ENCODE results near the gene RBBP5. TPM values are rescaled to one million over a fixed set of nuclear protein-coding genes. Genes with fewer than 3 reads are reported as not detected.

The RBBP5 gene
- total RNA-seq, 1 experiment from 2014 or later: 24.5 TPM

DNA sequence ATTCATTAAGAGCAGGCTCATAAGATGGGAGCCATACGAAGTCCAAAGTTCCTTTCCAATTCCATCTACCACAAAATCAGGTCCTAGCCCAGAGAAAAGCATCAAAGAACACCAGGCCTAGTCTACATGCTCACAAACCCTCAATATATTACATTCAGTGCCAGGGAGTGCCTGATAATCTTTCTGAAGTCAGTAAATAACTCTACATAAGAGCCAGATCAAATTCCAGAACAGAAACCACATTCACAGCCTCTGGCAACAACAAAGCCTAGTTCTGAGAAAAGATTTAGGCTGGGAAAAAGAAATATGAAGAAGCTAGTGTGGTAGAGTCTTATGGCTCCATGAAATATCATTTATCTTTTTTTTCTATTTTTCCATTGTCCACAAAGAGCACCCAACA is 40.5 kb upstream of the RBBP5 start:
- ChIA-PET CTCF (no interaction called here), POLR2A (no interaction called here), RAD21 (ENCODE audit: low non-redundant PET in 1 of 2, low total read pairs in 2 of 2, uncharacterized antibody in 2 of 2, unreplicated experiment in 2 of 2) (no interaction called here)
- Histone ChIP-seq H4K20me1 (ENCODE audit: insufficient read depth) (no peaks in the 10 kb centered on the region), H3K36me3 (ENCODE audit: control insufficient read depth in 1 of 2, insufficient read depth in 2 of 2, low read length in 2 of 2) (peaks cover 7 to 10% of the 10 kb centered on the region in 2 experiments; a peak in 3 of 4 replicates), H3K27me3 (ENCODE audit: insufficient read depth, low read length) (no peaks in the 10 kb centered on the region), H3K9ac (ENCODE audit: low read length) (no peak overlapping the region), H3K4me3 (replicated peaks in 1 of 2; ENCODE audit: low read depth in 1 of 2, low read length in 2 of 2) (no peak overlapping the region), H3K9me3 (ENCODE audit: control insufficient read depth in 1 of 2, insufficient read depth in 1 of 2, low read depth in 1 of 2, low read length in 2 of 2) (no peaks in the 10 kb centered on the region), H3K79me2 (ENCODE audit: insufficient read depth, low read length) (0 out of 2 replicates have a peak, but pooled peaks cover 4% of the 10 kb centered on the region), H2AFZ (ENCODE audit: low read depth, low read length, poor library complexity, severe bottlenecking) (no peak overlapping the region), H3K4me2 (ENCODE audit: low read length) (no peak overlapping the region), H3K4me1 (ENCODE audit: control insufficient read depth in 1 of 2, insufficient read depth in 2 of 2, low read length in 2 of 2) (no peaks in the 10 kb centered on the region), H3K9me2 (ENCODE audit: insufficient read depth) (no peaks in the 10 kb centered on the region), H3K27ac (ENCODE audit: low read depth, low read length) (no peak overlapping the region)
- BruUV-seq (replicated peaks): no TSS peak
- intact Hi-C loops (cut with micrococcal nuclease): no loop called here
- TF ChIP-seq, protein P1, sequence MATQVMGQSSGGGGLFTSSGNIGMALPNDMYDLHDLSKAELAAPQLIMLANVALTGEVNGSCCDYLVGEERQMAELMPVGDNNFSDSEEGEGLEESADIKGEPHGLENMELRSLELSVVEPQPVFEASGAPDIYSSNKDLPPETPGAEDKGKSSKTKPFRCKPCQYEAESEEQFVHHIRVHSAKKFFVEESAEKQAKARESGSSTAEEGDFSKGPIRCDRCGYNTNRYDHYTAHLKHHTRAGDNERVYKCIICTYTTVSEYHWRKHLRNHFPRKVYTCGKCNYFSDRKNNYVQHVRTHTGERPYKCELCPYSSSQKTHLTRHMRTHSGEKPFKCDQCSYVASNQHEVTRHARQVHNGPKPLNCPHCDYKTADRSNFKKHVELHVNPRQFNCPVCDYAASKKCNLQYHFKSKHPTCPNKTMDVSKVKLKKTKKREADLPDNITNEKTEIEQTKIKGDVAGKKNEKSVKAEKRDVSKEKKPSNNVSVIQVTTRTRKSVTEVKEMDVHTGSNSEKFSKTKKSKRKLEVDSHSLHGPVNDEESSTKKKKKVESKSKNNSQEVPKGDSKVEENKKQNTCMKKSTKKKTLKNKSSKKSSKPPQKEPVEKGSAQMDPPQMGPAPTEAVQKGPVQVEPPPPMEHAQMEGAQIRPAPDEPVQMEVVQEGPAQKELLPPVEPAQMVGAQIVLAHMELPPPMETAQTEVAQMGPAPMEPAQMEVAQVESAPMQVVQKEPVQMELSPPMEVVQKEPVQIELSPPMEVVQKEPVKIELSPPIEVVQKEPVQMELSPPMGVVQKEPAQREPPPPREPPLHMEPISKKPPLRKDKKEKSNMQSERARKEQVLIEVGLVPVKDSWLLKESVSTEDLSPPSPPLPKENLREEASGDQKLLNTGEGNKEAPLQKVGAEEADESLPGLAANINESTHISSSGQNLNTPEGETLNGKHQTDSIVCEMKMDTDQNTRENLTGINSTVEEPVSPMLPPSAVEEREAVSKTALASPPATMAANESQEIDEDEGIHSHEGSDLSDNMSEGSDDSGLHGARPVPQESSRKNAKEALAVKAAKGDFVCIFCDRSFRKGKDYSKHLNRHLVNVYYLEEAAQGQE (IDR thresholded peaks at IDR 0.05; ENCODE audit: low read depth): no peak
- no peak for TF ChIP-seq EZH2 (IDR thresholded peaks at IDR 0.05)
- TF ChIP-seq CBX3 (IDR thresholded peaks at IDR 0.05; ENCODE audit: low read depth): no peak
- TF ChIP-seq, protein P2, sequence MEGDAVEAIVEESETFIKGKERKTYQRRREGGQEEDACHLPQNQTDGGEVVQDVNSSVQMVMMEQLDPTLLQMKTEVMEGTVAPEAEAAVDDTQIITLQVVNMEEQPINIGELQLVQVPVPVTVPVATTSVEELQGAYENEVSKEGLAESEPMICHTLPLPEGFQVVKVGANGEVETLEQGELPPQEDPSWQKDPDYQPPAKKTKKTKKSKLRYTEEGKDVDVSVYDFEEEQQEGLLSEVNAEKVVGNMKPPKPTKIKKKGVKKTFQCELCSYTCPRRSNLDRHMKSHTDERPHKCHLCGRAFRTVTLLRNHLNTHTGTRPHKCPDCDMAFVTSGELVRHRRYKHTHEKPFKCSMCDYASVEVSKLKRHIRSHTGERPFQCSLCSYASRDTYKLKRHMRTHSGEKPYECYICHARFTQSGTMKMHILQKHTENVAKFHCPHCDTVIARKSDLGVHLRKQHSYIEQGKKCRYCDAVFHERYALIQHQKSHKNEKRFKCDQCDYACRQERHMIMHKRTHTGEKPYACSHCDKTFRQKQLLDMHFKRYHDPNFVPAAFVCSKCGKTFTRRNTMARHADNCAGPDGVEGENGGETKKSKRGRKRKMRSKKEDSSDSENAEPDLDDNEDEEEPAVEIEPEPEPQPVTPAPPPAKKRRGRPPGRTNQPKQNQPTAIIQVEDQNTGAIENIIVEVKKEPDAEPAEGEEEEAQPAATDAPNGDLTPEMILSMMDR (IDR thresholded peaks at IDR 0.05 in 2 of 3, conservative IDR thresholded peaks at IDR 0.05 in 1 of 3; ENCODE audit: borderline replicate concordance in 1 of 3, insufficient read depth in 1 of 3, low read depth in 2 of 3, low read length in 2 of 3): no peak
- TF ChIP-seq, protein P3, sequence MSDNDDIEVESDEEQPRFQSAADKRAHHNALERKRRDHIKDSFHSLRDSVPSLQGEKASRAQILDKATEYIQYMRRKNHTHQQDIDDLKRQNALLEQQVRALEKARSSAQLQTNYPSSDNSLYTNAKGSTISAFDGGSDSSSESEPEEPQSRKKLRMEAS (IDR thresholded peaks at IDR 0.05): no peak
- TF ChIP-seq, protein P4, sequence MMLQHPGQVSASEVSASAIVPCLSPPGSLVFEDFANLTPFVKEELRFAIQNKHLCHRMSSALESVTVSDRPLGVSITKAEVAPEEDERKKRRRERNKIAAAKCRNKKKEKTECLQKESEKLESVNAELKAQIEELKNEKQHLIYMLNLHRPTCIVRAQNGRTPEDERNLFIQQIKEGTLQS (IDR thresholded peaks at IDR 0.05): no peak
- TF ChIP-seq EGR1 (IDR thresholded peaks at IDR 0.05; ENCODE audit: low read depth): no peak
- no peak for DNase-seq (ENCODE audit: low read depth, low spot score)
- no peak for ATAC-seq

Measured in HCT116 (cell line).